A549 (cell line): Measurements from ENCODE around the gene ULK4. TPM values are rescaled to one million over a fixed set of nuclear protein-coding genes. Genes with fewer than 3 reads are reported as not detected.

ENCODE experiments used
- CBX8 ChIP-seq: fragments of 200-600 bp; sonication (generic); IDR thresholded peaks from 2 replicates; pipeline ENCODE4 v1.6.1; 2016
- CTCF ChIP-seq: fragments of >200 bp; sonication (Bioruptor Twin); formaldehyde crosslinking; IDR thresholded peaks from 3 replicates; pipeline ENCODE4 v1.5.1; 2016
- EHMT2 ChIP-seq: fragments of 200-600 bp; sonication (generic); IDR thresholded peaks from 2 replicates; pipeline ENCODE4 v1.6.1; 2016; ENCODE audit warnings: antibody characterized with exemption, low read depth, mild to moderate bottlenecking, moderate library complexity
- EP300 ChIP-seq, 2 experiments: fragments of >200 bp; sonication (Bioruptor Twin); formaldehyde crosslinking; IDR thresholded peaks; 2 replicates in 1 of 2; 3 replicates in 1 of 2; pipeline ENCODE4 v1.6.1; 2016 to 2017
- ESRRA ChIP-seq: fragments of 150-350 bp; IDR thresholded peaks from 2 replicates; pipeline ENCODE4 v1.6.1; 2014; ENCODE audit warnings: mild to moderate bottlenecking, low read length, borderline replicate concordance
- FOSB ChIP-seq: fragments of 250-450 bp; sonication (Bioruptor Pico); IDR thresholded peaks from 2 replicates; pipeline ENCODE4 v1.5.0; 2020; ENCODE audit warnings: mild to moderate bottlenecking, moderate library complexity
- GATA3 ChIP-seq: IDR thresholded peaks from 2 replicates; pipeline ENCODE4 v1.6.1; 2012; ENCODE audit warnings: borderline replicate concordance
- HDAC2 ChIP-seq: fragments of 200-600 bp; sonication (generic); IDR thresholded peaks from 2 replicates; pipeline ENCODE4 v1.6.1; 2016
- HOXA7 ChIP-seq: fragments of 250-450 bp; sonication (Bioruptor Pico); IDR thresholded peaks from 2 replicates; pipeline ENCODE4 v1.5.0; 2020; ENCODE audit warnings: mild to moderate bottlenecking, moderate library complexity
- HOXB5 ChIP-seq: fragments of 250-450 bp; sonication (Bioruptor Pico); IDR thresholded peaks from 2 replicates; pipeline ENCODE4 v1.5.0; 2020; ENCODE audit warnings: mild to moderate bottlenecking, moderate library complexity
- JUN ChIP-seq, 2 experiments: fragments of >200 bp; sonication (Bioruptor Twin); formaldehyde crosslinking; IDR thresholded peaks; 2 replicates in 1 of 2; 3 replicates in 1 of 2; pipeline ENCODE4 v1.6.1; 2016 to 2017
- MAFK ChIP-seq: fragments of 450-650 bp; IDR thresholded peaks from 2 replicates; pipeline ENCODE4 v1.6.1; 2014; ENCODE audit not compliant: partially characterized antibody
- MAX ChIP-seq: IDR thresholded peaks from 2 replicates; pipeline ENCODE4 v1.6.1; 2012
- MAZ ChIP-seq: fragments of 150-350 bp; IDR thresholded peaks from 2 replicates; pipeline ENCODE4 v1.6.1; 2014; ENCODE audit warnings: antibody characterized with exemption, low read depth, low read length, borderline replicate concordance
- NFE2L2 ChIP-seq: fragments of 150-350 bp; conservative IDR thresholded peaks from 2 replicates; pipeline ENCODE4 v1.6.1; 2014; ENCODE audit warnings: low read length
- PBX3 ChIP-seq: IDR thresholded peaks from 2 replicates; pipeline ENCODE4 v1.6.1; 2012
- PHF8 ChIP-seq: fragments of 200-600 bp; sonication (generic); IDR thresholded peaks from 2 replicates; pipeline ENCODE4 v1.6.1; 2016; ENCODE audit warnings: low read depth, mild to moderate bottlenecking, antibody characterized with exemption, moderate library complexity, borderline replicate concordance
- POLR2A ChIP-seq: IDR thresholded peaks from 2 replicates; pipeline ENCODE4 v1.6.1; 2012; ENCODE audit warnings: mild to moderate bottlenecking, low read length
- RAD21 ChIP-seq, 2 experiments: fragments of >200 bp in 1 of 2; sonication (Bioruptor Twin) in 1 of 2; formaldehyde crosslinking in 1 of 2; IDR thresholded peaks in 1 of 2; conservative IDR thresholded peaks in 1 of 2; 2 replicates in 1 of 2; 3 replicates in 1 of 2; pipeline ENCODE4 v1.6.1; 2012 to 2018; ENCODE audit warnings: inconsistent platforms in 1 of 2
- RARB ChIP-seq: fragments of 250-450 bp; sonication (Bioruptor Pico); IDR thresholded peaks from 2 replicates; pipeline ENCODE4 v1.8.0; 2021; ENCODE audit warnings: mild to moderate bottlenecking, moderate library complexity
- RCOR1 ChIP-seq: fragments of 150-350 bp; IDR thresholded peaks from 2 replicates; pipeline ENCODE4 v1.6.1; 2014; ENCODE audit warnings: antibody characterized with exemption, low read length, low read depth
- SMC3 ChIP-seq: fragments of >200 bp; sonication (Bioruptor Twin); formaldehyde crosslinking; IDR thresholded peaks from 3 replicates; pipeline ENCODE4 v1.6.1; 2018; ENCODE audit warnings: inconsistent platforms
- SREBF2 ChIP-seq: fragments of 450-650 bp; IDR thresholded peaks from 2 replicates; pipeline ENCODE4 v1.6.1; 2014; ENCODE audit warnings: mild to moderate bottlenecking, moderate library complexity
- TFCP2L1 ChIP-seq: fragments of 250-450 bp; sonication (Bioruptor Pico); IDR thresholded peaks from 2 replicates; pipeline ENCODE4 v1.5.0; 2021; ENCODE audit warnings: mild to moderate bottlenecking
- ZSCAN20 ChIP-seq: fragments of 250-450 bp; sonication (Bioruptor Pico); IDR thresholded peaks from 2 replicates; pipeline ENCODE4 v1.8.0; 2022; ENCODE audit warnings: mild to moderate bottlenecking, moderate library complexity
- polyA plus RNA-seq, 4 experiments: library from polyadenylated mRNA; depleted of rRNA in 3 of 4; stranded (reverse); fragments of >200 nt; fragmentation: RNase III in 1 of 4; extraction: RNeasy Plus Mini Kit Qiagen cat#74134 plus additional on column Dnase treatment in 1 of 4; gene quantifications; 2 replicates in 3 of 4; 3 replicates in 1 of 4; pipeline ENCODE4 v1.2.3, GENCODE V29; 2011 to 2017
- TF ChIP-seq, protein P1 (sequence below): IDR thresholded peaks from 2 replicates; pipeline ENCODE4 v1.6.1; 2012; ENCODE audit warnings: low read depth, borderline replicate concordance
- TF ChIP-seq, protein P2 (sequence below): fragments of 250-450 bp; sonication (Bioruptor Pico); IDR thresholded peaks from 2 replicates; pipeline ENCODE4 v1.5.0; 2020; ENCODE audit warnings: low read depth, mild to moderate bottlenecking, moderate library complexity

ULK4 gene
- polyA plus RNA-seq, 2 of the 4 experiments (the other 2 are of a cell fraction): 4.9 to 7.7 TPM

- TF ChIP-seq CTCF (no peak), PHF8 (peak; percentile 74), RCOR1 (no peak), HOXB5 (no peak), ESRRA (no peak), CBX8 (no peak), GATA3 (peak; percentile 25; the same call in 1 of the 2 replicates), HDAC2 (no peak), NFE2L2 (no peak), SREBF2 (no peak), EHMT2 (no peak), JUN (IDR thresholded peaks at IDR 0.05) (peak; percentile 86 to 89), MAX (peak; percentile 85), HOXA7 (no peak), PBX3 (peak; percentile 96), MAZ (peak; percentile 22; the same call in 1 of the 2 replicates), SMC3 (peak; percentile 36; the same call in 2 of the 3 replicates), MAFK (no peak), ZSCAN20 (CRISPR knock-in tag) (no peak), RARB (CRISPR knock-in tag) (no peak), POLR2A (peak; percentile 84), TFCP2L1 (0 out of 2 replicates have a peak, but pooled peaks have one; percentile 58), EP300 (IDR thresholded peaks at IDR 0.05) (peak in 1 of 2 experiments; percentile 6; a peak in 1 of 5 replicates), FOSB (CRISPR knock-in tag) (no peak), RAD21 (conservative IDR thresholded peaks at IDR 0.05 in 1 of 2, IDR thresholded peaks at IDR 0.05 in 1 of 2) (peak; percentile 1 to 12; a peak in 2 of 5 replicates)
- TF ChIP-seq, protein P1, sequence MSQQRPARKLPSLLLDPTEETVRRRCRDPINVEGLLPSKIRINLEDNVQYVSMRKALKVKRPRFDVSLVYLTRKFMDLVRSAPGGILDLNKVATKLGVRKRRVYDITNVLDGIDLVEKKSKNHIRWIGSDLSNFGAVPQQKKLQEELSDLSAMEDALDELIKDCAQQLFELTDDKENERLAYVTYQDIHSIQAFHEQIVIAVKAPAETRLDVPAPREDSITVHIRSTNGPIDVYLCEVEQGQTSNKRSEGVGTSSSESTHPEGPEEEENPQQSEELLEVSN: peak; percentile 41; the same call in 1 of the 2 replicates
- TF ChIP-seq, protein P2, sequence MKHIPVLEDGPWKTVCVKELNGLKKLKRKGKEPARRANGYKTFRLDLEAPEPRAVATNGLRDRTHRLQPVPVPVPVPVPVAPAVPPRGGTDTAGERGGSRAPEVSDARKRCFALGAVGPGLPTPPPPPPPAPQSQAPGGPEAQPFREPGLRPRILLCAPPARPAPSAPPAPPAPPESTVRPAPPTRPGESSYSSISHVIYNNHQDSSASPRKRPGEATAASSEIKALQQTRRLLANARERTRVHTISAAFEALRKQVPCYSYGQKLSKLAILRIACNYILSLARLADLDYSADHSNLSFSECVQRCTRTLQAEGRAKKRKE: no peak
Observed at GRCh38 chr3:41198950-41199865, 762.7 kb downstream of the ULK4 start, which contains the start of gene CTNNB1 (continued).
